HG03575 (cell line): ENCODE data around the gene SIDT1.

ENCODE experiments used
- ATAC-seq: cut with Tn5 transposase; IDR thresholded peaks from one replicate; pipeline ENCODE4 v1.9.1; 2021; ENCODE audit not compliant: unreplicated experiment, insufficient number of reproducible peaks, low FRiP score; ENCODE audit errors: extremely low read depth

Gene SIDT1

DNA sequence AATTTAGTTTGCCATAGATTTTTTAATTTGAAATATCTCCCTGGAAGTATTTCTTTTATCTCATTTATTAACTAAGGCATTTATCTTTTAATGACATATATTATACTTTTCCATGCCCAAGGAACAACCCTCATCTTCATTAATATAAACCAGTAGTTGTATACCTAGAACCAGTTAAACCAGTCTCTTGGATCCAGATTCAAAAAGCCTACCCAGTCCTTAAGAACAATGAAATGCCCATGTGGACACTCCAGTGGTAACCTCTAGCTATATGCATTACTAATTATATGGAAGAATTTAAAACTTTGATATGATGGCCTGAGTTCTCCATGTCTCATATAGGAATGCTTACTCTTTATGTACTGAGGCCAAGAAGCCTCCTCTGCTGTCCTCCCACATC lies 4.8 kb downstream of the SIDT1 start:
- no peak for ATAC-seq

GRCh38 chr3:113541519-113541918 lies 9.2 kb downstream of the SIDT1 start:
- ATAC-seq = no peak

DNA sequence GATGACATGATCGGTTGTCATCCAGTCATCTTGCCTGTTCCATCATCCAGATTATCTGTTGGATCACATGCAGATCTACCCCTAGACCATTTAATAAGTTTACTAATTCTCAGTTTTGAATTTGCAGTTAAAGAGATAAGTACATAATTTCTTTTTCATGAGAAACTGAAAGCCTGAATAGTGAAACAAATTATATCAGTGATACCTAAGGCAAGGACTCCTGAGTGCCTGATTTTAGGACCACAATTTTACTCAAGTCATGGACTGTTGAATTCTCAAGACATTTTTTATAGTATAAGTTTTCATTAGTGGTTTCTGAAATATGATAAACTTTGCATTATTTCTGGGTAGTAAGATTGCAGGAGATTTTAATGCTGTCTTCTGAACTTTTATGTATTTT lies 13.2 kb downstream of the SIDT1 start:
- no peak for ATAC-seq

DNA sequence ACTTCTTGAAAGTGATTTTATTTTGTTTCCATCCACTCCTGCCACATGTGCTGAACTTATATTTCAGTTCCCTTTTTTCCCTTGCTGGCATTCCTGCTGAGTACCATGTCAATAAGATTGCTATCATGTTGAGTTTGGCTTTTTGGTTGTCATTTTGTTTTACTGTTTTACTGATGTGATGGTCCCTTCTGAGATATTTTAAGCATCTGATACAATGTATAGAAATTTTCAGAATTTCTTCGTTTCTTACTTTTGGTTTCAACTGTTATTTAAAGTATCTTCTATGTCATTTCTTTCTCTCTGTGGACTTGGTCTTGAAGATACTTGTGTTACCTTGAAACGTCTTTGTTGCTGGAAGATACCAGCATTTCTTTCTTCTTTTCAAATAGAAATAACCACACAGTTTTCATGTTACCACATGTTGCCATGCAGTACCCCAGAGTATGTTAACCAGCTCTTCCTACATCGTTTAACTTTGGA lies 14.1 kb downstream of the SIDT1 start:
- ATAC-seq = peak; percentile 77

GRCh38 chr3:113548501-113548900 lies 16.1 kb downstream of the SIDT1 start:
- no peak for ATAC-seq

DNA sequence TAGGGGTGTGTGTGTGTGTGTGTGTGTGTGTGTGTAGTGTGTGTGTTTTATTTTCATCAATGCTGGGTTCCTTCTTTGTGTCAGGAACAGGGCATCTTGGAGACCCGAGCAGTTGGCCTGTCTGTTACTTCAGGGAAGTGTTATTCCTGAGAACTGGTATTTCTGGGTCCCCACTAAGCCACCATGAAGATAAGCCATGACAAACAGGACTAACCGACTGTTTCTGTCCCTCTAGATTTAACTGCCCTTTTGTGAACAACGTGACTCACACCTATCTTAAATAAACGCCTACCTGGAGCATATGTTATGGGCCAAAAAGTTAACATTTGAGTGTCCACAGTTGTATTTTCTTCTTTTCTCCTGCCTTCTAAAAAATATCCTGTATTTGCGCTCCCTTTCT lies 19.5 kb downstream of the SIDT1 start:
- no peak for ATAC-seq

- no peak for ATAC-seq
Observed at GRCh38 chr3:113552851-113553250, 20.5 kb downstream of the SIDT1 start.

- no peak for ATAC-seq
Observed at GRCh38 chr3:113555138-113555537, 22.8 kb downstream of the SIDT1 start.

- no peak for ATAC-seq
Observed at GRCh38 chr3:113556316-113556945, 24.1 kb downstream of the SIDT1 start.

DNA sequence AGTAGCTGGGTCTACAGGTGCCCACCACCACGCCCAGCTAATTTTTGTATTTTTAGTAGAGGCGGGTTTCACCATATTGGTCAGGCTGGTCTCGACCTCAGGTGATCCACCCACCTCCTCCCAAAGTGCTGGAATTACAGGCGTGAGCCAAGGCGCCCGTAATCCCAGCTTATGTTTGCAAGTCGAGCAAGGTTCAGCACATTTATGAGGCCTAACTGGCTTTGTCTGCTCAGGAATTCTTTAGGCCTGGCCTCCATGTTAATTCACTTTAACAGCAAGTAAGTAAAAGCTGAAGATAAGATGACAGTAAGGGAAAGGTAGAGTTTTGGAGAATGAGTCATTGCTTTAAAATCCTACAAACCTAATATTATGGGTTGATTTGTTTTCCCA lies 24.6 kb downstream of the SIDT1 start:
- no peak for ATAC-seq

DNA sequence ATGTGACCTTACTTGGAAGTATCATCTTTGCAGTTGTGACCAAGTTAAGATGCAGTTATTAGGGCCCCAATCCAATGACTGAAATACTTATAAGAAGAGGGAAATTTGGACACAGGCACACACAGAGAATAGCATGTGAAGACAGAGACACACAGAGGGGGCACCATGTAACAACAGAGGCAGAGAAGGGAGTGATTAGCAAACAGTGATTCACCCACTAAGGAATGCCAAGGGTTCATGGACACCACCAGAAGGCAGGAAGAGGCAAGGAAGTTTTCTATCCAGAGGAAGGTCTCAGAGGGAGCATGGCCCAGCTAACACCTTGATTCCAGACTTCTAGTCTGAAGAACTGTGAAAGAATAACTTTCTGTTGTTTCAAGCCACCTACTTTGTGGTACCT lies 25.0 kb downstream of the SIDT1 start:
- ATAC-seq = no peak

DNA sequence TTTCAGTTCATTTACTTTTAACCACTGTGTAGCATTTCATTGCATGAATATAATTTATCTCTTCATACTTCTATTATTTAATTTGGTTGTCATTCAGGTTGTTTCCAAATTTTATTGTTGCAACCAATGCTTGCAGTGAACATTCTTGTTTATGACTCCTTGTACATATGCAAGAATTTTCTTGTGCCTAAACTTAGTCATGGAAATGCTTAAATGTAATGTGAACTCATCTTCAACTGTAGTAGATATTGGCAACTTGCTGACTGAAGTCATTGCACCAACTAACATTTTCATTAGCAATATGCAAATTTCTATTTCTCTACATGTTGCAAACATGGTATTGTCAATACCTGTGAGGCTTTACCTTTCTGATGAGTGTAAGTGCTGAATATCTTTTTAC lies 26.7 kb downstream of the SIDT1 start:
- no peak for ATAC-seq

DNA sequence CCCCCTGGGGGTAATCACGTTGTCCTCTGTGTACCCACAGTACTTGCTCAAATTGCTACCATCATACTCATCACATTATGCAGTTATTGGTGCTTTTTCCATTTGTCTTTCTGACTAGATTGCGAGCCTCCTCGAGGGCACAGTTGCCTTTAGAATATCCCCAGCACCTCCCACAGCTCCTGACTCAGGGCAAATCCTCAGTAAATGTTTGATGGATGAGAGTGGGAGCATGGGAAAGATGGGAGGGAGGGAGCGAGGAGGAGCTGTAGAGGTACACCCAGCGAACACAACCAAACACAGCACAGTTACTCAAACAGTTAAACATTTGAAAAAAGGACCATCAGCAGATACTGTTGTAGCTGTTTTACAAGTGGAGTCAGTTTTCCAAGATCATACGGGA lies 27.9 kb downstream of the SIDT1 start:
- no peak for ATAC-seq

- ATAC-seq = no peak
Observed at GRCh38 chr3:113560831-113561623, 28.7 kb downstream of the SIDT1 start.

GRCh38 chr3:113565555-113565954 lies 33.2 kb downstream of the SIDT1 start:
- no peak for ATAC-seq

GRCh38 chr3:113570158-113570557 lies 37.8 kb downstream of the SIDT1 start:
- ATAC-seq = no peak

DNA sequence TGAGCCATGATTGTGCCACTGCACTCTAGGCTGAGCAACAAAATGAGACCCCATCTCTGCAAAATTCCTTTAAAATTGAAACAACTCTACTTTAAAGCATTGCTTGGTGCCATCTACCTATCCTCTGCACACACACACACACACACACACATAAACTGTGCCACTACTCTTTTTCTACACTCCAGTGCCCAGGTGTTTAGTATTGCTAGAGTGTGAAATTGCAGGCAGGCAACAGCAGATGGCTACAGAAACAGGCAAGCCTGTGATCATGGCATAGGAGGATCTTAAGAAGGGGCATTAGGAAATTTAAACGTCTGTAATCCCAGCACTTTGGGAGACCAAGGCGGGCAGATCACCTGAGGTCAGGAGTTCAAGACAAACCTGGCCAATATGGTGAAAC lies 39.0 kb downstream of the SIDT1 start:
- no peak for ATAC-seq

GRCh38 chr3:113573728-113574127 lies 41.4 kb downstream of the SIDT1 start:
- no peak for ATAC-seq

GRCh38 chr3:113574213-113574612 lies 41.9 kb downstream of the SIDT1 start:
- no peak for ATAC-seq

DNA sequence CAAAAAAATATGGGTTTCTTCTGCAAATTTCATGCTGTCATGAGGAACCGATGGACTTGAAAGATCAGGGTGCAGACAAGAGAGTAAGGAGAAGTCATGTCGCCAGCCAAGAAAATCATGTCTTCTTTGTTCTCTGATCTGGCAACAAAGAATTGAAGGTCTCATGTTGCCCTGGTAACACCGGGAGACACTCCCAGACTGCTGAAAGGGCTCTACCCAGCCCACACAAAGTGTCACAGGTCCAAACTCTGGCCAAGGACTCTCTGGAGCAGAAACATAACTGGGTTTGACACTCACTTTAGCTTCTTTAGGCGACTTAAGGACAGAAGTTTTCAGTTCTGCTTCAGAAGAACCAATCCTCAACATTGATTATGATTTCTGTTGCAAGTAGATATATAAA lies 42.9 kb downstream of the SIDT1 start:
- no peak for ATAC-seq

DNA sequence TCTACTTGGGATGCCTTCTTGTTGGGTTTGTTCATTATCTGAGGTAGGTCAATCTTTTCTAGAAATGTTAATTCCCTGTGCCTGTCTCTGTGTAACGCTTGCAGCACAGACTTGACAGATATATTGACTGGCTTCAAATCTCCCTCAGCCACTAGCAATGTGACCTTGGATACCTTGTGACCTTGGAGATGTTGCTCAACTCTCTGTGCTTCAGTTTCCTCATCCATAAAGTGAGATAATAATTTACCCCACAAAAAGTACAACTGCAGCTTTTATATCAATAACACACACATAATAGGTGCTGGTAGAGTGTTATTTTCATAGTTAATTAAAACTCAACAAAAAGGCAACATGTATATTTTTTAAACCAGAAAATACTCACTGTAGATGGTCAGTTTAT lies 52.9 kb downstream of the SIDT1 start:
- ATAC-seq = no peak
